Ishikawa (cell line): ENCODE data around the gene RBP3.

Source experiments
- CEBPB ChIP-seq: IDR thresholded peaks from 2 replicates; pipeline ENCODE4 v1.6.1; 2012
- CREB1 ChIP-seq: IDR thresholded peaks from 2 replicates; pipeline ENCODE4 v1.6.1; 2012; ENCODE audit warnings: low read depth
- EGR1 ChIP-seq: IDR thresholded peaks from 2 replicates; pipeline ENCODE4 v1.6.1; 2012
- EP300 ChIP-seq: IDR thresholded peaks from 2 replicates; pipeline ENCODE4 v1.6.1; 2012; ENCODE audit warnings: borderline replicate concordance
- FOXM1 ChIP-seq: IDR thresholded peaks from 2 replicates; pipeline ENCODE4 v1.6.1; 2012; ENCODE audit warnings: low read depth, borderline replicate concordance
- NFIC ChIP-seq: IDR thresholded peaks from 2 replicates; pipeline ENCODE4 v1.6.1; 2012
- RAD21 ChIP-seq: IDR thresholded peaks from 2 replicates; pipeline ENCODE4 v1.6.1; 2012; ENCODE audit warnings: low read depth
- TAF1 ChIP-seq: IDR thresholded peaks from 2 replicates; pipeline ENCODE4 v1.6.1; 2012; ENCODE audit warnings: low read depth, mild to moderate bottlenecking
- TCF12 ChIP-seq: IDR thresholded peaks from 2 replicates; pipeline ENCODE4 v1.6.1; 2012; ENCODE audit warnings: low read depth
- TEAD4 ChIP-seq: IDR thresholded peaks from 2 replicates; pipeline ENCODE4 v1.6.1; 2012
- YY1 ChIP-seq: IDR thresholded peaks from 2 replicates; pipeline ENCODE4 v1.6.1; 2012; ENCODE audit warnings: low read depth
- ZBTB7A ChIP-seq: IDR thresholded peaks from 2 replicates; pipeline ENCODE4 v1.6.1; 2012; ENCODE audit warnings: low read depth
- TF ChIP-seq, protein P1 (sequence below): IDR thresholded peaks from 2 replicates; pipeline ENCODE4 v1.6.1; 2012; ENCODE audit warnings: low read depth, mild to moderate bottlenecking
- TF ChIP-seq, protein P2 (sequence below): IDR thresholded peaks from 2 replicates; pipeline ENCODE4 v1.6.1; 2012
- TF ChIP-seq, protein P3 (sequence below): IDR thresholded peaks from 2 replicates; pipeline ENCODE4 v1.6.1; 2012

The RBP3 gene

DNA sequence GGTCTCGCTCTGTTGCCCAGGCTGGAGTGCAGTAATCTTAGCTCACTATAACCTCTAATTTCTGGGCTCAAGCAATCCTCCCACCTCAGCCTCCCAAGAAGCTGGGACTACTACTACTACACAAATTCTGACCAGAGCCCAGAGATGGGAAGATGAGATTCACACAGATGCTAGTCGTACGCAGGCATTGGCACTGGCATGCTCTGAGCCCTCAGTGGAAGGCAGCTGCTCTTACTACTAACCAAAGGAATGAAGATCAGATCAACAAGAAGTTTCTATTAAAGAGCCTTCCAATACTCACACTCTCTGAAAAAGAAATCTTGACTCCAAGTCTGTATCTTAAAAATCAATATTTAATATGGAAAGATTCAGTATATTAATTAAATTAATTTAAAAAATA lies 15.2 kb upstream of the RBP3 start:
- TF ChIP-seq RAD21 (no peak), EGR1 (no peak), NFIC (no peak), CREB1 (no peak), ZBTB7A (no peak), FOXM1 (no peak)
- TF ChIP-seq, protein P1, sequence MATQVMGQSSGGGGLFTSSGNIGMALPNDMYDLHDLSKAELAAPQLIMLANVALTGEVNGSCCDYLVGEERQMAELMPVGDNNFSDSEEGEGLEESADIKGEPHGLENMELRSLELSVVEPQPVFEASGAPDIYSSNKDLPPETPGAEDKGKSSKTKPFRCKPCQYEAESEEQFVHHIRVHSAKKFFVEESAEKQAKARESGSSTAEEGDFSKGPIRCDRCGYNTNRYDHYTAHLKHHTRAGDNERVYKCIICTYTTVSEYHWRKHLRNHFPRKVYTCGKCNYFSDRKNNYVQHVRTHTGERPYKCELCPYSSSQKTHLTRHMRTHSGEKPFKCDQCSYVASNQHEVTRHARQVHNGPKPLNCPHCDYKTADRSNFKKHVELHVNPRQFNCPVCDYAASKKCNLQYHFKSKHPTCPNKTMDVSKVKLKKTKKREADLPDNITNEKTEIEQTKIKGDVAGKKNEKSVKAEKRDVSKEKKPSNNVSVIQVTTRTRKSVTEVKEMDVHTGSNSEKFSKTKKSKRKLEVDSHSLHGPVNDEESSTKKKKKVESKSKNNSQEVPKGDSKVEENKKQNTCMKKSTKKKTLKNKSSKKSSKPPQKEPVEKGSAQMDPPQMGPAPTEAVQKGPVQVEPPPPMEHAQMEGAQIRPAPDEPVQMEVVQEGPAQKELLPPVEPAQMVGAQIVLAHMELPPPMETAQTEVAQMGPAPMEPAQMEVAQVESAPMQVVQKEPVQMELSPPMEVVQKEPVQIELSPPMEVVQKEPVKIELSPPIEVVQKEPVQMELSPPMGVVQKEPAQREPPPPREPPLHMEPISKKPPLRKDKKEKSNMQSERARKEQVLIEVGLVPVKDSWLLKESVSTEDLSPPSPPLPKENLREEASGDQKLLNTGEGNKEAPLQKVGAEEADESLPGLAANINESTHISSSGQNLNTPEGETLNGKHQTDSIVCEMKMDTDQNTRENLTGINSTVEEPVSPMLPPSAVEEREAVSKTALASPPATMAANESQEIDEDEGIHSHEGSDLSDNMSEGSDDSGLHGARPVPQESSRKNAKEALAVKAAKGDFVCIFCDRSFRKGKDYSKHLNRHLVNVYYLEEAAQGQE = no peak

DNA sequence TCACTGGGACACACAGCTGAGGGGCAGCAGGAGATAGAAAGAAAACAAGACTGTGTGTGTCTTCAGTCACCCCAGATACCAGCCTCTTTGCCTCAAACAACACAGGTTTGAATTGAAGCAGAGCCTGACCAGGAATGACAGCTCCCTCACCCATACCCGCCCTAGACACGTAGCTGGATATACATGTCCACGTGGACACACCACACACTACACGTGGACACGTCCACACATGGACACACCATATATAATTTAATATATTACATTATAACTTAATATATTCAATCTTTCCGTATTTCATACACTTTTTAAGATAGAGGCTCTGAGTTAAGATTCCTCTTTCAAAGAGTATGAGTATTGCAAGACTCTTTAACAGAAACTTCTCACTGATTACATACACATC lies 14.6 kb upstream of the RBP3 start:
- TF ChIP-seq EGR1 (no peak), NFIC (no peak), FOXM1 (no peak), EP300 (no peak), TAF1 (no peak), YY1 (no peak), TEAD4 (no peak), RAD21 (no peak), ZBTB7A (no peak), CEBPB (no peak), TCF12 (no peak), CREB1 (no peak)
- TF ChIP-seq, protein P2, sequence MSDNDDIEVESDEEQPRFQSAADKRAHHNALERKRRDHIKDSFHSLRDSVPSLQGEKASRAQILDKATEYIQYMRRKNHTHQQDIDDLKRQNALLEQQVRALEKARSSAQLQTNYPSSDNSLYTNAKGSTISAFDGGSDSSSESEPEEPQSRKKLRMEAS = no peak
- TF ChIP-seq, protein P3, sequence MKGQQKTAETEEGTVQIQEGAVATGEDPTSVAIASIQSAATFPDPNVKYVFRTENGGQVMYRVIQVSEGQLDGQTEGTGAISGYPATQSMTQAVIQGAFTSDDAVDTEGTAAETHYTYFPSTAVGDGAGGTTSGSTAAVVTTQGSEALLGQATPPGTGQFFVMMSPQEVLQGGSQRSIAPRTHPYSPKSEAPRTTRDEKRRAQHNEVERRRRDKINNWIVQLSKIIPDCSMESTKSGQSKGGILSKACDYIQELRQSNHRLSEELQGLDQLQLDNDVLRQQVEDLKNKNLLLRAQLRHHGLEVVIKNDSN = no peak
- TF ChIP-seq, protein P1 = no peak

DNA sequence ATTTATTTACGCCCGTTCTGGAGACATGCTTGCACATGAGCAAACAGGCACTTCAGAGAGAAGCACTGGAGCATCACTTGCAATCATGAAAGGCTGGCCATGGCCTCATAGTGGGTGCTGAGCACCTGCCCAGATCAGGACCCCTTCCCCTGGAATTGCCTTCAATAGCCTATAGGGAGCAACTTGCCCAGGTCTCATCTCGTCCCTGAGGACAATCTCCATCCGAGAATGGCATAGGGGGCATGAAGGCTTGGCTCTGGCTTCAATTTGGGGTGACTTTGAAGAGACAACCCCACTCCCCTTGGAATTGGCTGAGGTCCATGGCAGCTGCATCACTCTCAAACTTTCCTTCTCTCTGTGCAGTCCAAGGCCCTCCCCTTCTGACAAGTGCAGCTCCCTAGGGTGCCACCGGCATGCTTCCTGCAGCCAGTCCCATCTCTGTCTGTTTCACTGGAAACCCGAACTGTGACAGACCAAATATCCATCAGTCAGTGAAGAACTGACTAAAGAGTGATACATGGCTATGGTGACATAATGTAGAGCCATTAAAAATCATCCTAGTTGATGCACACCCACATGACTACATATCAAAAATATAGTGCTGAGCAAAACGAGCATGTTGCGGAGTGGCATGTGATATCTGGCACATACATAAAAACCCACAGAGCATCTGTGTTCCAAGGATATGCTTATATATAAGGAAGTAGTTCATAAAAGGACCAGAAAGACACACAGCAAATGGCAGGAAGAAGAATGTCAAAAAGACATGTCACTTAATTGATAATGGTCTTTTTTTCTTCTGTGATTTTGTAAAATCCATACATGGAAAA lies 13.5 kb upstream of the RBP3 start:
- TF ChIP-seq YY1 (no peak), NFIC (no peak), TCF12 (no peak), CREB1 (no peak), CEBPB (no peak), ZBTB7A (no peak), TAF1 (no peak), RAD21 (no peak), EGR1 (no peak), FOXM1 (no peak), TEAD4 (no peak), EP300 (no peak)
- TF ChIP-seq, protein P1 = no peak
- TF ChIP-seq, protein P3 = no peak
- TF ChIP-seq, protein P2 = no peak

DNA sequence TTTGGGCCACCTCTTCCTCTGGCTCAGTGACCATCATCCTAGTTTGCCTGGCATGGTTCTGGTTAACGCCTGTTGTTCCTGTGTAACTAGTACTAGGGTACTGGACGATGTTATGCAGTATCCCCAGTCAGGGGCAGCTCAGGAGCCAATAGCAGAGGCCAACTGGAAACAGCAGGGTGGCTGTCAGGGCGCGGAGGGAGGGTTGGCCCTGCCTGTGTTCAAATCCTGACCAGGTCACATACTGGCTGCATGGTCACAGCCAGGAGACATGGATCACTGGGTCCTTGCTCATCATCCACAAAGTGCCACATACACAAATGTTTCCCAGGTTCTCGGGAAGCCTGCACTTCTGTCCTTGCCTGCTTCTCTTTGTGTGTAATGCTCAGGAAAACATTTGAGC lies 12.3 kb upstream of the RBP3 start:
- TF ChIP-seq, protein P2 = no peak
- TF ChIP-seq ZBTB7A = no peak
- no peak for TF ChIP-seq TCF12
- no peak for TF ChIP-seq CEBPB
- TF ChIP-seq, protein P3 = no peak
- no peak for TF ChIP-seq FOXM1
- TF ChIP-seq YY1 = no peak
- no peak for TF ChIP-seq EGR1
- TF ChIP-seq EP300 = no peak
- TF ChIP-seq, protein P1 = no peak
- no peak for TF ChIP-seq NFIC
- no peak for TF ChIP-seq TAF1
- TF ChIP-seq RAD21 = no peak
- TF ChIP-seq TEAD4 = no peak
